Vagina (tissue), 2 donors: ENCODE measurements around the gene ADGRL3.

ENCODE experiments used
- CTCF ChIP-seq, 3 experiments: fragments of 450-650 bp in 2 of 3; fragments of 200-600 bp in 1 of 3; sonication (generic) in 1 of 3; IDR thresholded peaks; one replicate each; pipeline ENCODE4 v1.5.1; 2017 to 2019; ENCODE audit warnings: antibody characterized with exemption in 3 of 3, mild to moderate bottlenecking in 2 of 3, moderate library complexity in 2 of 3
- POLR2A ChIP-seq, 2 donors: fragments of 450-650 bp; IDR thresholded peaks; one replicate each; pipeline ENCODE4 v1.6.1; 2017; ENCODE audit warnings: antibody characterized with exemption in 2 of 2, mild to moderate bottlenecking in 2 of 2, moderate library complexity in 2 of 2
- POLR2AphosphoS5 ChIP-seq, 2 donors: sonication (generic); formaldehyde crosslinking; IDR thresholded peaks; one replicate each; pipeline ENCODE4 v1.9.0; 2017; ENCODE audit warnings: antibody characterized with exemption in 2 of 2, mild to moderate bottlenecking in 2 of 2, low read depth in 1 of 2; ENCODE audit not compliant: insufficient read depth in 1 of 2

GRCh38 chr4:61771056-61771455, 570.9 kb downstream of the ADGRL3 start:
- TF ChIP-seq CTCF (IDR thresholded peaks at IDR 0.05) (no peak), POLR2A (IDR thresholded peaks at IDR 0.05) (no peak), POLR2AphosphoS5 (IDR thresholded peaks at IDR 0.05; ENCODE audit: insufficient read depth in 1 of 2, low read depth in 1 of 2) (no peak)
